ENCODE measurements around the gene FGD5. TPM values are rescaled to one million over a fixed set of nuclear protein-coding genes. Genes with fewer than 3 reads are reported as not detected.
A peak's percentile ranks its signal among the peaks of the same experiment; 100 is the strongest.

Gene FGD5
- total RNA-seq, 1 donor from 2014 or later = 57.4 TPM

DNA sequence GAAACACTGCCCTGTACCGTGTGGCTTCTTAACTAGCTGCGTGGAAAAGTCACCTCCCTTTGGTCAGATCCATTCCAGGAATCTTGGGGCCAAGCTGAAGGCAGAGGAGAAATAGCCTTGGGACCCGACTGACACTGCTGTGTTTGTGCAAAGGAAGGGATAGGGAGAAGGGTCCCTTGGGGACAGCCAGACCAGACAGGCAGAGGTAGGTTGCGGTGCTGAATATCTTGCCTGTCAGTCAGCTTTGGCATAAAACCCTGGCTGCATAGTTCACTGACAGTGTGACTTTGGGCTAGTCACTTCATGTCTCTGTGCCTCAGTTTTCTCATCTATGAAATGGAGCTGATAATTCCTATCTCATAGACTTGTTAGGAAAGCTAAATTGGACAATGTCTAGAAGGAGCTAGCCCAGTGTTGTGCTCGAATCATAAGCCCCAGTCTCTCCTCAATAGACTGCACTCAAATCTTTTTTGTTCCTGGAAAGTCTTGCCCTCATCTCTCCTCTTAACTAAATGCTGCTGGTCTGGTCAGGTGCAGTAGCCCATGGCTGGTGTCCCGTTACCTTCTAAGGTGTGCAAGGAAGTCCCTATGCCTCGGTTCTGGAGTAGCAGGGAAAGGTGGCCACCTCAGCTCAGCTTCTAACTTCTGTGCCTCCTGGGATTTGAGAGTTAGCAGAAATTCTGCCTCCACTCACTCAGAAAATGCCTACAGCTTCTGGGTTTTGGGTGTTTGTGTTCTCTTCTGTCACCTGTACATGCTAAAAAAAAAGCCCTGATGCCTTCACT, 25.8 kb downstream of the FGD5 start:
- DNase-seq (ENCODE audit: low spot score) (no peak), ATAC-seq (no peak)
- intact Hi-C loops (cut with DNase I) = no loop called here

DNA sequence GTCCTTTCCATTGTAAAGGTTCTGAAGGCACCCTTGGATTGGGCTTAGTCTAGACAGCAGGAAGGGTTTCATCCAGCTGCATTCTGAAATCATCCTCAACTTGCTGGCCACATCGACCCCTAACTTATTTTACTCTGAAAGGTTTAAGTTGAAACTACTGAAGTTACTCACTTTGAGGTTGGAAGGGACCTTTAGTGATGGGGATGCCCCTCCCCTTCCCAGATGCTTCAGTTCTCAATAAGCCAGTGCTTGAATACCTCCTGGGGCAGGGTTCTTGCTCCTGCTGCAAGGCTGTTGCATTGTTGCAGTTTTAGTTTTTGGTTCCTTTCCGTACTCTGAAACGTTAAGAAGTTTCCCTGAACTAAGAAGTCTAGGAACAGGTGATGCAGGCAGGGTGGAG, 26.4 kb downstream of the FGD5 start:
- DNase-seq (ENCODE audit: low spot score) = no peak
- intact Hi-C loops (cut with DNase I) = no loop called here
- no peak for ATAC-seq

DNA sequence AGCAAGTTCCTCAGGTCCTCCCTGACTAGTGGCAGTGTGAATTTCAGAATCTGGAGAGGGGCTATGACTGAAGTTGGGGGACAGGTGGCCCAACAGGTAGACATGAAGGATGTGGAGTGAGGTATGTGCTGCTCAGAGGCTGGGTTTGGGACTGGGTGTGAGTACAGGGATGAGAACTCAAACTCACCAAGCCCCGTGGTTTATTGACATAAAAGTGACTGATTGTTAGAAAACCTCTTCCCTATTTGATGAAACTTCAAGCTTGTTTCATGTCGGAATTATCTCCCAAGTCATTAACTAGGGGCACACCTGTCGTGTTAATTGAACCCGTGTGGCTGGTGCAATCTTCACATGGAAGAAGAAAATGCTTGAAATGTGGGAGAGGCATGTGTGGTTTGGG, 27.1 kb downstream of the FGD5 start:
- ATAC-seq (no peak), DNase-seq (ENCODE audit: low spot score) (no peak)
- intact Hi-C loops (cut with DNase I) = no loop called here

DNA sequence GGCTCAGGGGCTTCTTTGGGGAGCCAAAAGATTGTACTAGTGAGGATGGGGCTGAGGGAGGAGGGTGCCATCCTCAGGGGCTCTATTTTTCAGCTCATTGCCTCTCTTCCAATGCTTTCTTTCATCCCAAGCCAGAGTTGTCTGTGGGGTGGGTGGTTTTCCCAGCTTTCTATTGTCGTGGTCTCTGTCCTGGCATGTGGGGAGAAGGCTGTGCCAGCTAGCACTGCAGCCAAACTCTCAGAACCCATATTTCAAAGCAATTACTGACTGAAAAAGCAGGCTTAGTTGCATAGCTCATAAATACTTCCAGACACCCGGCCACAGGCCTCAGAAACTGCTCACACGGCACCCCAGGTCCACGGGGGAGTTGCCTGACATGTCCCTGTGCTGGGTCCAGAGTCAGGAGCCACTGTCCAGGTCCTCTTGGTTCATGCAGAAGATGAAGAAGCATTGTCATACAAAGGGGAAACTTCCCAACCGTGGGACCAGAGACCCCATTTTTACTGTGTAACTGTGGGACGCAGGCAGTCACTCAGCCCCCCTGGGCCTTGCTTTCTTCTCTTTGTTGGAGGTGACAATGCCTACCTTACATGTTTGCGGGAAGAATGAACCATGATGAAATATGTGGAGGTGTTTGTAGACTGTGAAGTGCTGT, 27.6 kb downstream of the FGD5 start:
- DNase-seq (ENCODE audit: low spot score) (no peak), ATAC-seq (no peak)
- intact Hi-C loops (cut with DNase I) = no loop called here

DNA sequence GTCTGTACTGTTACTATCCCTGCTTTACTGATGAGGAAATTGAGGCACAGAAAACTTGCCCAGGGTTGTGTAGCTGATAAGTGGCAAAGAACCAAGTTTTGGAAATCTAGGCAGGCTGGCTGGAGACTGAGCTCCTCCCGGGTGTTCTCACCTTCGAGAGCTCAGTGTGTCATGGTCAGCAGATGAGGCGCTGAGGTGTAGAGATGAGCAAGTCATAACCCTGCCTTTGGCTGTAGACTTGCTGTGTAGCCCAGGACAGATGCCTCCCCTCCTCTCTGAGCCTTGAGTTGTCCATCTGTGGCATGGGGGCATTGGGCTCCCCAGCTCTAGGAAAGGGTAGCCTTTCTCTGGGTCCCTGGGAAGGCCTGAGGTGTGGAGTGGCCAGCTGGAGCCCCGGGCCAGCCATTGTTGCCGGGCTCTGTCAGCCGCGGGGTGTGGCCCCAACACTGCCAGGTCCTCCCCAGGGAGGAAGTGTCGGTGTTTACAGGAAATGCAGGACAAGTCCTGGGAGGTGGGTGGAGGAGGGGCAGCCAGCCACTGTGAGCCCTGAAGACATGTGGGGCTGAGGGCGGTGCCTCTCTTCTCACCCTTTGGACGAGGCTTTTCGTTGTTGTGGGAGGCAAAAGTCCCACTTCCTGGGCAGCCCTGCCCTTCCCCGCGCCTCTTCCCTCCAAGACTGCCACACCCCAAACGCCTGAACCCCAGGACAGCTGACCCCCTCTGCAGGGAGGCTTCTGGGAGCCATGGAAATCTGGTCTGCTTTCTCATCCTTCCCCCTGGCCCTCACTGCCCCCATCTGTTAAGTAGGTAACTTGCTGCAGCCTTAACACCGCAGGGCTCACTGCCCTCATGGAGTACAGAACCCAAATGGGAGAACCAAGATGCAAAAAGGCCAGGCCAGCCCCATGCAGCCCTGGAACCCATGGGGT, 29.1 kb downstream of the FGD5 start:
- ATAC-seq = peak; percentile 41
- DNase-seq (ENCODE audit: low spot score) = peak; percentile 59
- intact Hi-C loops (cut with DNase I) = no loop called here

DNA sequence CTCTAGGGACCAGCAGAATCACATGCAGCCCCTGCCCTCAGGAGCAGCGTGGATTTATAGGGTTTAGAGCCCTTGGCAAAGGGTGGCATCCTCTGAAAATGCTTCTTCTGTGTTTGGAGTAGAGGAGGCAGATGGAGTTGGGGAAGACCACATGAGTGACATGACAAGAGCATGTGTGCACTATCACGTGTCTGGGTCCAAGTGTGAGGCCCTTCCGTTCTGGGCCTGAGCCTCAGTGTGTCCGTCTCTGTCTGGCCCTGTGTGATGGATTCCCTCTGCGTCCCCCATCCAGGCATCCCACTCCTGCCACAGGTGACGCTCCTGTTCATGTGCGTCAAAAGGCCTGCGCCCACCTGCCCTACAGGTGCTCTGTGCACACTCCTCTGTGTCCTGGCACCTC, 30.1 kb downstream of the FGD5 start:
- DNase-seq (ENCODE audit: low spot score) (peak; percentile 42), ATAC-seq (no peak)
- intact Hi-C loops (cut with DNase I) = no loop called here

DNA sequence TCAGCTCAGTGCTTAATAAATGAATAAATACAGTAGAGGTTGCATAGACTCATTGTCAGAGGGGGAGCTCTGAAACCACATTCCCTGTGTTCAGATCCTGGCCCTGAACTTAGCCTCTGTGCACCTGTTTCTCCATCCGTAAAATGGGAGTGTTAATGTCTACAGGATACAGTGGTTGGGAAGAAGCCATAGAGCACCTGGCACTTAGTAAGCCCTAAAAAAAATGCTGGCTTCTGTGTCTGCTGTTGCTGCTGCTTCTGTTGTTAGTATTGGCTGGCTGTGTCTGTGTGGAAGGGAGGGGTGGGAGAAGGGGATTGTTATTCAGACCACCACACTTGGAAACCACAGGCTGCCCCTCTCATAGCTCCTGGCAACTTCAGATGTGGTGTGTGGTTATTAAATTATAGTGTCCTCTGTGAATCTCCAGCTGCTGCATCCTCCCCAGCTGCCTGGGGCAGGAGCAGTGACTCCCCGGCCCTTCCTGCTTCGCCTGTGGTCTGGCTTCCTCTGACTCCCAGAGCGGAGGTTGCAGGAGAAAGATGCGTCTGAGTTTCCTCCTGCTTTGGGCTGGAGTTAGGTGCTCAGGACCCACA, 31.0 kb downstream of the FGD5 start:
- intact Hi-C loops (cut with DNase I) = no loop called here
- peak; percentile 12 for DNase-seq (ENCODE audit: low spot score)
- peak; percentile 53 for ATAC-seq

DNA sequence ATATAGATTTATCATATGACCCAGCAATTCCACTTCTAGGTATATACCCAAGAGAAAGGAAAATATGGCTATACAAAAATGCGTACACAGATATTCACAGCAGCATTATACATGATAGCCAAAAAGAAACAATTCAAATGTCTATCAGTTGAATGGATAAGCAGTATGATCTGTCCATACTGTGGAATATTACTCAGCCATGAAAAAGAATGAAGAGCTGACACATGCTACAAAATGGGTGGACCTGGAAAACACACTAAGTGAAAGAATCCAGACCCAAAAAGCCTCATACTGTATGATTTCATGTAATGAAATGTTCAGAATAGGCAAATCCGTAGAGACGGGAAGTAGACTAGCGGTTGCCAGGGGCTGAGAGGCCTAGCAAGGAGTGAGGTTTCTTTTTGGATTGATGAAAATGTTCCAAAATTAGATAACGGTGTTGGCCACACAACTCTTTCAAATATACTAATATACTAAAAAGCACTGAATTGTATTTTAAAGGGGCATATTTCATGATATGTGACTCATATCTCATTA, 33.4 kb downstream of the FGD5 start:
- intact Hi-C loops (cut with DNase I) = no loop called here
- peak; percentile 29 for ATAC-seq
- DNase-seq (ENCODE audit: low spot score) = no peak

DNA sequence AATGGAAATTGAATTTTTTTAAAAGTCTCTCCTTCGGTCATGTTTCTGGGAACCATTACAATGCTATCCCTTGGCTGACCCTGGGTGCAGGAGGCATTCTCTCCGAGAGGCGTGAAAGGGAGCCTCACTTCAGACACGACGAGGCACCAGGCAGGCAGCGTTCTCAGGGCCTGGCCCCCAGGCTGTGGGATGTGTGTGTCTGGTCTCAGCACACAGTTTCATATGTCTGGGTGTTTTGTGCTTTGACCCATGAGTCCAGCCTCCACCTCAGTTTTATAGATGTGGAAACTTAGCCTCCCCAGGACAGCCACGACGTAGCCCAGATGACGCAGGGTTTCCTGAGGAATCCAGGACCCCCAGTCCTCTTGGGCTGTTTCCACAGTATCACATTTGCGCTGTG, 34.0 kb downstream of the FGD5 start:
- peak; percentile 83 for ATAC-seq
- intact Hi-C loops (cut with DNase I) = no loop called here
- DNase-seq (ENCODE audit: low spot score) = no peak

DNA sequence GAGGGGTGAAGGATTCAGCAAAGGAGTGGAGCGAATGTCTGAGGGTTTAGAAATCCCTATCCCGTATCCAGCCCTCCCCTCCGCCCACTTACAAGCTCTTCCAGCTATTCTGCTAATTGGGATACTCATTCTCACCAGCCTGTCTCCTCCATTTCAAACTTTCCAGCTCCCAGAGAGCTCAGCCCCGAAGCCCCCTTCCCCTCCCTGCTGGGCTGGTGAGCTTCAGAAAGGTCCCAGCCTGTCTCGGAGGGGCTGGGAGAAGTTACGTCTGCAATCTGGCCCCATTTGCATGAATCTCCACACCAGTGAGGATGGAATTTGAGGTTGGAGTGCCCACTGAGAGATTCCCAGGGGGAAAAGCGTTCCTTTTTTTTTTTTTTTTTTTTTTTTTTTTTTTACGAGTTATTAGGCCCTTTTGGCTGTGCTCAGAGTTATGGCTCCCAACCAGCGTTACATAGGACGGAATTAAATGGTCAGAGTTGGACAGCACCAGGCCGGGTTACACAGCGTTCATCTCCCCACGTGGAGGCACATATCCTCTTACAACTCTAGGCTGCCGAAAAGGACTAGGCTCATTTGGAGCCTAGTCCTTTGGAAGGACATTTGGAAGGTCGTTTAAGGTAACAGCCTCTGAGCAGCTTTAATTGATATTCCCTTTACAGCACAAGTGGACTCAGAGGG, 34.6 kb downstream of the FGD5 start:
- DNase-seq (ENCODE audit: low spot score) (no peak), ATAC-seq (peak; percentile 81)
- intact Hi-C loops (cut with DNase I) = no loop called here

DNA sequence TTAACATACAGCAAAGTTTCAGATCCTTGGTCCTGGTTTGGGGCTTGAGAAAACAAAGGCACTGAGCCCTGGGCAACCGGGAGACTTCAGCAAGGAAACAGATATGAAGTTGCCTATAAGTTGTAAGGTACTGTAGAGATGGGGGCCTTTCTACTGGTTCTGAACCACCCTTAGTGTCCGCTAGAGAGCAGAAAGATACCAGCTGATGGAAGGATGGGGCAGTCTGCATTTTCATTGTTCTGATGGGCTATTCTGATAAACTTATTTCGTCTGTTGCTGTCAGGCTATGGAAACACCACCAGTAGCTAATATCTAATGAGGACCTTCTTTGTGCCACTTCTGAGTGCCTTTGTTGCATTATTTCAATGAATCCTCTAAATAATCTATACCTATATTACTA, 38.7 kb downstream of the FGD5 start:
- no peak for DNase-seq (ENCODE audit: low spot score)
- intact Hi-C loops (cut with DNase I) = no loop called here
- no peak for ATAC-seq

DNA sequence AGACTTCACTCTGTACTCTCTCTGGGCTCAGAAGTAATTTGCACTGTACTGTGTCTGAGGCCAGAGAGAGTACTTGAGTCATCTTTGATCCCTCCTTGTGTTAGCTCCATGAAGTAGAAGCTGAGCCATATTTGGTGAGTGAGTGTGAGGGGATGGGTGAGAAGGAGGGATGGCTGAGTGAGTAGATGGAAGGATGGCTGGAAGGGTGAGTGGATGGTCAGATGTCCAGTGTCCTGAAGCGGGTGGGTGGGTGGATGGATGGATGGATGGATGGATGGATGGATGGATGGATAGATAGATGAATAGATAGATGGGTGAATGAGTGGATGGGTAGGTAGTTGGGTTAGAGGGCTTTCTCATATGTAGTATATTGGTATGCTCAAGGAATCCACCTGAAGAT, 39.3 kb downstream of the FGD5 start:
- intact Hi-C loops (cut with DNase I) = no loop called here
- ATAC-seq (no peak), DNase-seq (ENCODE audit: low spot score) (no peak)

DNA sequence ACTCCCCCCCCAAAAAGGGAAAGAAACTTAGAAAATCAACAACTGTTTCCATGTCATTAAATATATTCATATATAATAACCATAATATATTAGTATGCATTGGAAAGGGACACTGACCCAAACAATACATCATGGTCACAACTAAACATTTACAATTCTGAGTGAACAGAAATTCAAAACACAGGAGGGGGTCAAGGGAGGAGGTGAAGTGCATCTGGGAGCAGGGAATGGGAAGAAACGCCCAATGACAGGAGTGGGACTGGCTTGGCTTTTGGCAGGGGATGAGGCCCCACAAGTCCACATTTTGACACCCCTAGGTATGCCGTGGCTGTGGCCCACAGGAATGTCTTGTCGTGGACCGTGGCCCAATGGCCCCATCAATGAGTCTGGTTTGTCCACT, 41.1 kb downstream of the FGD5 start:
- ATAC-seq (no peak), DNase-seq (ENCODE audit: low spot score) (no peak)
- intact Hi-C loops (cut with DNase I) = no loop called here

DNA sequence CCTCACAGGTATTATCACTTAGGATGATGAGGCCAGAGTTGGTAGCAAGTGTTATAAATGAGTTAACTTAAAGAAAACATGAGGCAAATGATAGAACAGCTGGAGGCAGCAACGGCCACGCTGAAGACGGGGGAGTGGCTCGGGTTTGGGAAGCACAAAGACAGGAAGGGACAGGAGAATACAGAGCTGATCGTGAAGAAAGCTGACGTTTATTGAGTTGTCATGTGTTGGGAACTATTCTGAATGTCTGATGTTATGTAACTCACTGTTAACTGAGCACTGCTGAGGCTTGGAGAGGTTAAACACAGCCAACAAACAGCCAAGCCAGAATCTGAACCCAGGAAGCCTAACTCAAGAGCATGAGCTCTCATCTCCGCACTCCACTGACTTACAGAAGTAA, 42.3 kb downstream of the FGD5 start:
- DNase-seq (ENCODE audit: low spot score) = no peak
- intact Hi-C loops (cut with DNase I) = no loop called here
- ATAC-seq = peak; percentile 81

DNA sequence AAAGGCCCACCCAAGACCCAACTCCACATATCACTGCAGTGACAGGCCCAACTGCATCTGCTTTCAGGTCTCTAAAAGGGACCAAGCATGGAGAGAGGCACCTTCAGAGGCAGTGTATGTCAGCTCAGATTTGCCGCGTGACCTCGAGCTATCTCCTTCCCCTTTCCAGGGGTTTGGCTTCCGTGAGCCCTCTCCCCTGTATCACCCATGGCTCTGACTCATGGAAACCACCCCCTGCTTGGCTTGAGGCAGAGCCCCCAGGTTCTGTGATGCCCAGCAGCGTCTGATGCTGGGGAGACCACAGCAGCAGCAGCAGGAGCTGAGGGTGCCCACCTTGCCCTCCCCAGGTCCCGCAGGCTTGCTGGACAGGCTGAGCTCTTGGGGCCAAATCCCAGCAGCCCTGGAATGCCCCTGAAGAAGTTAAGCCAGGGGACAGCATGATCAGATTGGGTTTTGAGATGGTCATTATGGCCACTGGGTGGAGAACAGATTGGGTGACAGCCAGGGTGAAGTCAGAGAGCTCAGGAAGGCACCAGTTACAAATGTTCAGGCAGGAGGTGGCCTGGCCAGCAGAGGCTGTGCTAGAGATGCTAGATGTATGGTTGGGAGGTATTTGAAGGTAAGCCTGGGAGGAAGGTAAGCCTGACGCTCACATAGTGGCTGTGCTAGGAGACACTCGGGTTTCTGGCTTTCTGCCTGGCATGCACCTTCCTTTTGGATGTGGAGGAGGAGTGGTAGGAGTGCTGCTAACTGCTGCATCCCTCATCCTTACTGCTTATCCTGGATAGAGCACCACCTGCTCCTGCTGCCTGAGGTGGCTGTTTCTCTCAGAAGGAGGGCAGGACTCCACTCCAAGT, 42.9 kb downstream of the FGD5 start:
- ATAC-seq = peak; percentile 54
- intact Hi-C loops (cut with DNase I) = no loop called here
- no peak for DNase-seq (ENCODE audit: low spot score)

DNA sequence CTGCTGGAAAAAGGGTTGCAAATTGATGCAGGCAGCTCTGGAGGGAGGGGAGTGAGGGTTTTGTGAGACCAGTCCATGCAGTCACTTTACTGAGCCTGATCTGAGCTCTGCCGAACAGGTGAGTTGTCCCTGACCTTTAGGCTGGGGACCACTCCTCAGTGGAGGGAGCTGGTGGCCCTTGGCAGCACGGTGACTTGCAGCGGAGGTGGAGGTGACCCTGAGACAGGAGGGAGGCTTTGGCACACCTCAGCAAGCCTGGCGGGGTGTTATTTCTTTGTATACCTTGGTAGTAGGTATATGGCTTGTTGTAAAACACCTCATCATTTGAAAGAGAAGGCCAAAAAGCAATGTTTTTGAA, 43.5 kb downstream of the FGD5 start:
- ATAC-seq (no peak), DNase-seq (ENCODE audit: low spot score) (no peak)
- intact Hi-C loops (cut with DNase I) = no loop called here

DNA sequence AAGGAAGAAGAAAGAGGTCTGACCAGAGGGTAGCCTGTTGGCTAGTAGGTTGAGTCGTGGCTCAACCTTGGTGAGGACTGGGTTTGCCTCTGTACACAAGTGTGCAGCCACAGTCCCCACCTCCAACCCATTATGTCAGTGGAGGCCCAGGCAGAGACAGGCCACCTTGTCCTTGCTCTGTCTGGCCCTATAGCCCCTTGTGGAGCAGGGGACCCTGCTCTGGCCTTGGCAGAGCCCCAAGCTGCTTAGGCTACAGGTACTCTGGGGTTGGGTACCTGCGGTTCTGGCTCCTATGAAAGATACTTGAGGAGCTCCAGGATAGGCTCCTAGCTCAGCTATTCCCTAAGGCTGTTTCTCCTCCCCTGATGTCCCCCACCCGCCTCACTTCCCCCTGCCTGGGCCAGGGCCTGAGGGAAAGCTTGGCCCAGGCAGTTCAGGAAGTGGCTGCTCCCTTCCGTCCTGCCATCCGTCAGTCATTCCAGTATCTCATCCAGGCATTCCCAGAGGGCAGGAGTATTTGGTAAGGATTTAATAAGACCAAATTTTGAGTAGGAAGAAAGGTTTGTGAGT, 44.0 kb downstream of the FGD5 start:
- DNase-seq (ENCODE audit: low spot score) (no peak), ATAC-seq (no peak)
- intact Hi-C loops (cut with DNase I) = no loop called here
